CD14-positive monocyte (primary cell): ENCODE data around the gene SCAMP4. TPM values are rescaled to one million over a fixed set of nuclear protein-coding genes. Genes with fewer than 3 reads are reported as not detected.

Experiments used
- DNase-seq, 3 donors: peaks; one replicate each; pipeline ENCODE4 v3.0.0-alpha.2; 2011 to 2022
- H2AFZ ChIP-seq: 2 replicates; pipeline ENCODE4 v1.6.0; 2012; ENCODE audit warnings: mild to moderate bottlenecking, low read depth, low read length, inconsistent platforms; ENCODE audit not compliant: insufficient read depth, poor library complexity, severe bottlenecking
- H3K27ac ChIP-seq, 2 donors: 1 replicate in 1 of 2; 2 replicates in 1 of 2; pipeline ENCODE4 v1.5.1; 2012 to 2013; ENCODE audit warnings: low read length in 2 of 2, control low read depth in 1 of 2, inconsistent platforms in 1 of 2, low read depth in 1 of 2, mild to moderate bottlenecking in 1 of 2
- H3K27me3 ChIP-seq, 2 donors: one replicate each; pipeline versions ENCODE4 v1.6.0 to v1.6.1; 2011 to 2013; ENCODE audit warnings: low read length in 2 of 2; ENCODE audit not compliant: control insufficient read depth in 2 of 2, insufficient read depth in 2 of 2
- H3K36me3 ChIP-seq, 2 donors: replicated peaks in 1 of 2; 1 replicate in 1 of 2; 2 replicates in 1 of 2; pipeline versions ENCODE4 v1.5.1 to v1.6.1; 2012 to 2013; ENCODE audit warnings: low read length in 2 of 2, control low read depth in 1 of 2, inconsistent platforms in 1 of 2, mild to moderate bottlenecking in 1 of 2; ENCODE audit not compliant: insufficient read depth in 2 of 2, control insufficient read depth in 1 of 2
- H3K4me1 ChIP-seq, 2 donors: 1 replicate in 1 of 2; 2 replicates in 1 of 2; pipeline versions ENCODE4 v1.5.1 to v1.6.1; 2012 to 2013; ENCODE audit warnings: low read length in 2 of 2, control low read depth in 1 of 2, inconsistent platforms in 1 of 2, mild to moderate bottlenecking in 1 of 2, moderate library complexity in 1 of 2; ENCODE audit not compliant: insufficient read depth in 2 of 2, control insufficient read depth in 1 of 2
- H3K4me2 ChIP-seq: replicated peaks from 2 replicates; pipeline ENCODE3; 2012; ENCODE audit warnings: low read length, moderate library complexity, mild to moderate bottlenecking; ENCODE audit not compliant: poor library complexity, severe bottlenecking; ENCODE audit errors: extremely low read depth
- H3K4me3 ChIP-seq, 3 experiments: fragments of 200-600 bp in 1 of 3; sonication (generic) in 1 of 3; replicated peaks in 1 of 3; 1 replicate in 2 of 3; 2 replicates in 1 of 3; pipeline ENCODE4 v1.5.1; 2011 to 2013; ENCODE audit warnings: low read length in 3 of 3, mild to moderate bottlenecking in 3 of 3, control low read depth in 2 of 3, low read depth in 2 of 3, inconsistent platforms in 1 of 3, moderate library complexity in 1 of 3
- H3K79me2 ChIP-seq: 2 replicates; pipeline ENCODE4 v1.6.0; 2012; ENCODE audit warnings: mild to moderate bottlenecking, control low read depth, inconsistent platforms, low read length, moderate library complexity; ENCODE audit not compliant: insufficient read depth
- H3K9ac ChIP-seq: 2 replicates; pipeline ENCODE4 v1.6.0; 2017; ENCODE audit warnings: low read length, mild to moderate bottlenecking; ENCODE audit not compliant: insufficient read depth, poor library complexity, severe bottlenecking
- H3K9me3 ChIP-seq, 2 donors: replicated peaks in 1 of 2; 1 replicate in 1 of 2; 2 replicates in 1 of 2; pipeline versions ENCODE4 v1.5.1 to v1.6.1; 2012 to 2013; ENCODE audit warnings: low read length in 2 of 2, control low read depth in 1 of 2; ENCODE audit not compliant: control insufficient read depth in 1 of 2, insufficient read depth in 1 of 2
- H4K20me1 ChIP-seq: 2 replicates; pipeline ENCODE4 v1.6.0; 2012; ENCODE audit warnings: mild to moderate bottlenecking, low read length, control low read depth, moderate library complexity; ENCODE audit not compliant: insufficient read depth
- H3K27ac Mint-ChIP-seq, 7 donors: one replicate each; pipeline ENCODE4 v1.8.0; 2020; ENCODE audit warnings: mild to moderate bottlenecking in 7 of 7, mixed read lengths in 7 of 7, moderate library complexity in 6 of 7, inconsistent platforms in 2 of 7
- H3K27me3 Mint-ChIP-seq, 3 donors: one replicate each; pipeline ENCODE4 v1.8.0; 2021 to 2022; ENCODE audit warnings: low read depth in 3 of 3, mild to moderate bottlenecking in 3 of 3, mixed read lengths in 3 of 3, moderate library complexity in 3 of 3, inconsistent platforms in 1 of 3
- H3K36me3 Mint-ChIP-seq, 2 donors: one replicate each; pipeline ENCODE4 v1.8.0; 2020; ENCODE audit warnings: mixed read lengths in 2 of 2, inconsistent platforms in 1 of 2, mild to moderate bottlenecking in 1 of 2
- H3K4me1 Mint-ChIP-seq: one replicate; pipeline ENCODE4 v1.8.0; 2020; ENCODE audit warnings: mild to moderate bottlenecking, mixed read lengths
- H3K4me3 Mint-ChIP-seq, 2 donors: one replicate each; pipeline ENCODE4 v1.8.0; 2020; ENCODE audit warnings: mild to moderate bottlenecking in 2 of 2, mixed read lengths in 2 of 2, moderate library complexity in 1 of 2
- H3K9me3 Mint-ChIP-seq, 7 donors: one replicate each; pipeline ENCODE4 v1.8.0; 2020 to 2022; ENCODE audit warnings: mixed read lengths in 7 of 7, mild to moderate bottlenecking in 6 of 7, moderate library complexity in 6 of 7, inconsistent platforms in 2 of 7
- WGBS: methylation state at CpG from one replicate; pipeline ENCODE4 v1.1.5; 2013; ENCODE audit warnings: missing lambda C conversion rate; ENCODE audit not compliant: insufficient coverage; 5-methylcytosine and 5-hydroxymethylcytosine counted together
- intact Hi-C, 2 donors: fragments of 100-400 bp; cut with micrococcal nuclease; formaldehyde crosslinking; loops; one replicate each; pipeline versions ENCODE4 v1.15.0 to v1.15.1; 2023
- polyA plus RNA-seq, 3 donors: library from polyadenylated mRNA; depleted of rRNA in 1 of 3; unstranded in 2 of 3; stranded (reverse) in 1 of 3; fragments of 300-500 nt in 2 of 3; fragments of >200 nt in 1 of 3; fragmentation: Illumina TruSeq in 2 of 3; gene quantifications; 1 replicate in 2 of 3; 2 replicates in 1 of 3; pipeline ENCODE4 v1.2.3, GENCODE V29; 2012 to 2021
- TF ChIP-seq, protein P1 (sequence below): fragments of 200-600 bp; IDR thresholded peaks from one replicate; pipeline ENCODE4 v1.8.0; 2022; ENCODE audit warnings: antibody characterized with exemption, mild to moderate bottlenecking

The SCAMP4 gene
- polyA plus RNA-seq, 3 donors = 11.9 to 39.4 (median 15.4) TPM

DNA sequence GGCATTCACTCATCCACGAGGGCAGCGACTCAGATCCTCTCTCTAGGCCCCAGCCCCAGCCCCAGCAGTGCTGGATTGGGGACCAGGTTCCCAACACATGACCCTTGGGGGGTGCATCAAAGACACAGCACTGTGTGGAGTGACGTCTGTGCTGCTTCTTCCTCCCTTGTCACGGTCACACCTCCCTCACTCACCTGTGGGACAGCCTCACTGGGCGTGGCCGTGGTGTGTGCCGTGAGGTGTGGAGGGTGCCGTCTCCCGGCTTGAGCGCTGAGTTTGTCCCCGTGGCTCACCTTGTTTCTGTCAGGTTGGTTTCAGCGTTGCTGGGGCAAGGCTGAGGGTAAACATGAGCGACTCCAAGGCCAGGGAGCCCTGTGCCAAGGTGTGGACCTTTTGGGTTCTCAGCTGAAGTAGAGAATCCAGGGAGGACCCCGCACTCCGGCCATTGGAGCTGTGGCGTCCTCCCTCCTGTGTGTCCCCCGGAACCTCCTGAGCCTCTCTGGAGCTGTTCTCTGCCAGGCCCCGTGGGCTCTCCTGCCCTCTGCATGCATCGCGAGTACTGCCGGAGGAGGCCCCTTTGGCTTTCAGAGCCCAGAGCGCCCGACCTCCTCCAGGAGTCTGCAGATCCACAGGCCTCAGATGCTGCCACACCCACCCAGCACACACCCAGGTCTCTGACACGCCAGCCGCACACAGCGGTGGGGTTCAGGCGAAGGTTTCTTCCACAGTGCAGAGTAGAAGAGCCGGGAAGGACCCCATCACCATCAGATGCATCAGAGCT lies 69.4 kb downstream of the SCAMP4 start:
- H3K27me3 ChIP-seq = no peaks in the 10 kb centered on the region
- H3K27me3 Mint-ChIP-seq = peaks cover 0 to 2% (median 0%) of the 10 kb centered on the region in 3 donors
- no peaks in the 10 kb centered on the region for H3K4me1 Mint-ChIP-seq
- no peak overlapping the region for H3K27ac ChIP-seq
- 97% methylated on average over 17 of the region's 28 CpGs for WGBS
- no peaks in the 10 kb centered on the region for H3K9me3 Mint-ChIP-seq
- peaks cover 43 to 74% of the 10 kb centered on the region in 2 donors for H3K36me3 ChIP-seq
- DNase-seq = no peak
- H3K4me3 Mint-ChIP-seq = no peak overlapping the region
- H3K4me1 ChIP-seq = no peaks in the 10 kb centered on the region
- no peak overlapping the region for H3K4me2 ChIP-seq
- H3K4me3 ChIP-seq = no peak overlapping the region
- TF ChIP-seq, protein P1, sequence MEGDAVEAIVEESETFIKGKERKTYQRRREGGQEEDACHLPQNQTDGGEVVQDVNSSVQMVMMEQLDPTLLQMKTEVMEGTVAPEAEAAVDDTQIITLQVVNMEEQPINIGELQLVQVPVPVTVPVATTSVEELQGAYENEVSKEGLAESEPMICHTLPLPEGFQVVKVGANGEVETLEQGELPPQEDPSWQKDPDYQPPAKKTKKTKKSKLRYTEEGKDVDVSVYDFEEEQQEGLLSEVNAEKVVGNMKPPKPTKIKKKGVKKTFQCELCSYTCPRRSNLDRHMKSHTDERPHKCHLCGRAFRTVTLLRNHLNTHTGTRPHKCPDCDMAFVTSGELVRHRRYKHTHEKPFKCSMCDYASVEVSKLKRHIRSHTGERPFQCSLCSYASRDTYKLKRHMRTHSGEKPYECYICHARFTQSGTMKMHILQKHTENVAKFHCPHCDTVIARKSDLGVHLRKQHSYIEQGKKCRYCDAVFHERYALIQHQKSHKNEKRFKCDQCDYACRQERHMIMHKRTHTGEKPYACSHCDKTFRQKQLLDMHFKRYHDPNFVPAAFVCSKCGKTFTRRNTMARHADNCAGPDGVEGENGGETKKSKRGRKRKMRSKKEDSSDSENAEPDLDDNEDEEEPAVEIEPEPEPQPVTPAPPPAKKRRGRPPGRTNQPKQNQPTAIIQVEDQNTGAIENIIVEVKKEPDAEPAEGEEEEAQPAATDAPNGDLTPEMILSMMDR = no peak
- H2AFZ ChIP-seq = no peak overlapping the region
- no peak overlapping the region for H3K9ac ChIP-seq
- no peak overlapping the region for H3K27ac Mint-ChIP-seq
- peaks cover 34 to 59% of the 10 kb centered on the region in 2 donors for H3K36me3 Mint-ChIP-seq
- H4K20me1 ChIP-seq = peaks cover 98% of the 10 kb centered on the region
- peaks cover 73% of the 10 kb centered on the region for H3K79me2 ChIP-seq
- H3K9me3 ChIP-seq = no peaks in the 10 kb centered on the region
- intact Hi-C loops = no loop called here

DNA sequence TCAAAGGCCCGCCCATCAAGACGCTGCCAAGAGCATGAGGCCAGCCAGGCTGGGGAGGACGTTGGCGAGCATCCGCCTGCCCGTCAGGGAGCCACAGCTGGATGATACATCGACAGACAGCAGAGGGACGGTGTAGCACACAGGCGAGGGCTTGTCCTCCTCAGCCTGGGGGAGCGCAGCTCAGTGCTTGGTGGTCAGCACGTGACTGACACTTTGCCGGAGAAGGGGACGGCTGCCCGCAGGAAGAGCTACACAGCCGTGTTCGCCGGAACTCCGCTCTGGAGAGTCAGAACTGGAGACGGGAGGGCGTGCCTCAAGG lies 69.9 kb downstream of the SCAMP4 start:
- Histone ChIP-seq H3K9me3 (no peaks in the 10 kb centered on the region), H3K4me1 (no peaks in the 10 kb centered on the region), H4K20me1 (peaks cover 98% of the 10 kb centered on the region), H3K36me3 (peaks cover 41 to 74% of the 10 kb centered on the region in 2 donors), H2AFZ (no peak overlapping the region), H3K27me3 (no peaks in the 10 kb centered on the region), H3K4me3 (no peak overlapping the region), H3K27ac (no peak overlapping the region), H3K4me2 (no peak overlapping the region), H3K79me2 (peaks cover 67% of the 10 kb centered on the region), H3K9ac (no peak overlapping the region)
- Mint-ChIP-seq H3K9me3 (no peaks in the 10 kb centered on the region), H3K4me1 (no peaks in the 10 kb centered on the region), H3K4me3 (no peak overlapping the region), H3K27ac (no peak overlapping the region), H3K36me3 (peaks cover 31 to 55% of the 10 kb centered on the region in 2 donors), H3K27me3 (peaks cover 0 to 2% (median 0%) of the 10 kb centered on the region in 3 donors)
- WGBS = 95% methylated on average over 19 of the region's 20 CpGs
- intact Hi-C loops = no loop called here
- TF ChIP-seq, protein P1 = no peak
- no peak for DNase-seq

Other genes starting within 250 kb of the SCAMP4 start
- not detected for gene ONECUT3, start 151.9 kb upstream of the SCAMP4 start, polyA plus RNA-seq
- gene ATP8B3, start 93.1 kb upstream of the SCAMP4 start, polyA plus RNA-seq = 1 to 10 TPM; 1.6 to 8.2 (median 1.8) TPM
- 10 to 100 TPM in 1 of 3 donors, 1 to 10 TPM in 2; 2.8 to 60.8 (median 3.0) TPM for gene REXO1, start 56.9 kb upstream of the SCAMP4 start, polyA plus RNA-seq
- gene KLF16, start 41.8 kb upstream of the SCAMP4 start, polyA plus RNA-seq = 10 to 100 TPM in 1 of 3 donors, under 1 TPM in 2; 0.51 to 23.3 (median 0.67) TPM
- 10 to 100 TPM; 69.8 to 96.1 (median 79.0) TPM for gene ABHD17A, start 19.9 kb upstream of the SCAMP4 start, polyA plus RNA-seq
- 1 to 10 TPM; 2.7 to 3.2 (median 3.1) TPM for gene ADAT3, start within 50 bp of the SCAMP4 start, polyA plus RNA-seq
- 100 to 1,000 TPM in 1 of 3 donors, 10 to 100 TPM in 2; 10.8 to 215 (median 20.3) TPM for gene CSNK1G2, start 35.8 kb downstream of the SCAMP4 start, polyA plus RNA-seq
- 10 to 100 TPM in 1 of 3 donors, 1 to 10 TPM in 2; 2.8 to 36.0 (median 3.3) TPM for gene BTBD2, start 110.3 kb downstream of the SCAMP4 start, polyA plus RNA-seq
- gene MKNK2, start 145.8 kb downstream of the SCAMP4 start, polyA plus RNA-seq = 100 to 1,000 TPM in 1 of 3 donors, 10 to 100 TPM in 2; 16.9 to 333 (median 21.8) TPM
- gene MOB3A, start 190.9 kb downstream of the SCAMP4 start, polyA plus RNA-seq = 100 to 1,000 TPM in 1 of 3 donors, 10 to 100 TPM in 2; 60.5 to 179 (median 96.3) TPM
- 10 to 100 TPM in 1 of 3 donors, under 1 TPM in 2; 0.41 to 17.5 (median 0.80) TPM for gene IZUMO4, start 191.5 kb downstream of the SCAMP4 start, polyA plus RNA-seq
- 100 to 1,000 TPM in 1 of 3 donors, 10 to 100 TPM in 1, 1 to 10 TPM in 1; 9.6 to 105 (median 12.4) TPM for gene AP3D1, start 246.2 kb downstream of the SCAMP4 start, polyA plus RNA-seq